GM10266 (cell line): ENCODE results near the gene TADA2A.
A peak's percentile ranks its signal among the peaks of the same experiment; 100 is the strongest.

Experiments used
- DNase-seq: peaks from one replicate; pipeline ENCODE4 v3.0.0; 2012; ENCODE audit errors: extremely low spot score
- TF ChIP-seq, protein P1 (sequence below): IDR thresholded peaks from 2 replicates; pipeline ENCODE4 v1.5.1; 2012; ENCODE audit warnings: mild to moderate bottlenecking, low read depth; ENCODE audit not compliant: control insufficient read depth, insufficient read depth; ENCODE audit errors: missing control alignments

TADA2A gene

DNA sequence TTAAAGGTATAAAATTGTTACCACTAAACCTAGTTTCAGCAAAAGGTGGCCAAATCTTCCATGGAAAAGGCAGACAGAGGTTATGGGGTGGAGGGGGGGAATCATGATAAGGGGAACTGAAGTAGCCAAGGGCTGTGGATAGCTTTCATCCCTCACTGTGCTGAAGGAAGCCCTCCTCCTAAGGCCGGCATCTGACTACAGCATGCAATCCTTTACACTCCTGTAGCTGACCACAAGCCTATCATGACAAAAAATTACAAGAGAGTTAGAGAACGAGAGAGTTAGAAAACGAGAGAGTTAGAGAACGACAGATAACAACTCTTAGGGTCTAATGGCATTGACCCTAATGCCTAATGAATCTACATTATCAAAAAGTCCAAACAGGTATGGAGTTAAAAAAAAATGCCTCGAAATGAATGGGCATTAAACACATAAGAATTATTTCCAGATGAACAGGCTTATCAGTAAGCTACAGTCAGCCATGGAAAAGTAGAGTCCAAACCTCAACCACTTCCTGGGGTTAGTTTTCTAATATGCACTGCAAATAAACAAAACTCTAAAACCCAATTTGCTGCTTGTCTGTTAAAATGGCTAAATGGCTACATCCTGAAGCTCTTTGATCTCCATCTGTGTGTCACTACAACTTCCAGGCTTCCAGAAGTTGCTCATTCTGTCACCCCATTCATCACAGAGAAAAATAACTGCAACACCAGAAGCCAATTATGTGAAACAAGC, 112.7 kb downstream of the TADA2A start:
- TF ChIP-seq, protein P1, sequence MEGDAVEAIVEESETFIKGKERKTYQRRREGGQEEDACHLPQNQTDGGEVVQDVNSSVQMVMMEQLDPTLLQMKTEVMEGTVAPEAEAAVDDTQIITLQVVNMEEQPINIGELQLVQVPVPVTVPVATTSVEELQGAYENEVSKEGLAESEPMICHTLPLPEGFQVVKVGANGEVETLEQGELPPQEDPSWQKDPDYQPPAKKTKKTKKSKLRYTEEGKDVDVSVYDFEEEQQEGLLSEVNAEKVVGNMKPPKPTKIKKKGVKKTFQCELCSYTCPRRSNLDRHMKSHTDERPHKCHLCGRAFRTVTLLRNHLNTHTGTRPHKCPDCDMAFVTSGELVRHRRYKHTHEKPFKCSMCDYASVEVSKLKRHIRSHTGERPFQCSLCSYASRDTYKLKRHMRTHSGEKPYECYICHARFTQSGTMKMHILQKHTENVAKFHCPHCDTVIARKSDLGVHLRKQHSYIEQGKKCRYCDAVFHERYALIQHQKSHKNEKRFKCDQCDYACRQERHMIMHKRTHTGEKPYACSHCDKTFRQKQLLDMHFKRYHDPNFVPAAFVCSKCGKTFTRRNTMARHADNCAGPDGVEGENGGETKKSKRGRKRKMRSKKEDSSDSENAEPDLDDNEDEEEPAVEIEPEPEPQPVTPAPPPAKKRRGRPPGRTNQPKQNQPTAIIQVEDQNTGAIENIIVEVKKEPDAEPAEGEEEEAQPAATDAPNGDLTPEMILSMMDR, result no peak

DNA sequence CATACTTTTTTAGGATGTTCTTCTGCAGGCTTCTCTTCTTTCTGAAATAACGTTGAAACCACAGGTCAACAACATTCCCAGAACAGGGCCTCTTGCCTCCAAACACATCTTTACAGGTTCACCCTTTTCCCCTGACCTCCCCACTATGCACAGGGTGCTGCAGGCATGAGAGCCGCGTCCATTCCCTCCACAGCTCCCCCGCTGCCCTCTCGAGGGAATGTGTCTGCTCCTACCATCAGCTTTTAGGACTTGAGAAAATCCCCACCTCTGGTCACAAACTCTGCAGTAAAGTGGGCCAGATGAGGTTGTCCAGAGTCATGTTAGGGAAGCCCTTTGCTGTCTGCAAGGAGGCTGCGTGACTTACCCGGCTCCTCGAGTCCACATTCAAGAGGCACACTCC, 113.5 kb downstream of the TADA2A start:
- DNase-seq, result no peak
- TF ChIP-seq, protein P1, result no peak

More for the DNA sequence above, 112.7 kb downstream of the TADA2A start:
- no peak for DNase-seq

DNA sequence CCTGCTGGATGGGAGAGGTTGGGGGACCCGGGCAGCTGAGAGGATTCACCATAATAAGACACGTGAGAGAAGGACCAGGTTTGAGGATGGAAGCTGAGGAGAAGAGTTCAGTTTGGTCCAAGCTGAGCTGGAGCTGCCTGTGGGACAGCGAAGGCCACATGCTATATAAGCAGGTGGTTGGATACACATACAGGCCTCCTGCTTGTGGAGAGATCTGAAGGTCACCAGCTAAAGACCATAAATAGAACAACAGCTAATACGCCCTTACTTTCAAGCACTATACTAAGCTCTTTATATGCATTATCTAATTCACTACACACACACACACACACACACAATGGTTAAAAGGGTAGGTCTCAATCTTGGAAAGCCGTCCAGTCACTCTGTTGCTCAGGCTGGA, 115.1 kb downstream of the TADA2A start:
- TF ChIP-seq, protein P1, result no peak
- DNase-seq, result no peak

DNA sequence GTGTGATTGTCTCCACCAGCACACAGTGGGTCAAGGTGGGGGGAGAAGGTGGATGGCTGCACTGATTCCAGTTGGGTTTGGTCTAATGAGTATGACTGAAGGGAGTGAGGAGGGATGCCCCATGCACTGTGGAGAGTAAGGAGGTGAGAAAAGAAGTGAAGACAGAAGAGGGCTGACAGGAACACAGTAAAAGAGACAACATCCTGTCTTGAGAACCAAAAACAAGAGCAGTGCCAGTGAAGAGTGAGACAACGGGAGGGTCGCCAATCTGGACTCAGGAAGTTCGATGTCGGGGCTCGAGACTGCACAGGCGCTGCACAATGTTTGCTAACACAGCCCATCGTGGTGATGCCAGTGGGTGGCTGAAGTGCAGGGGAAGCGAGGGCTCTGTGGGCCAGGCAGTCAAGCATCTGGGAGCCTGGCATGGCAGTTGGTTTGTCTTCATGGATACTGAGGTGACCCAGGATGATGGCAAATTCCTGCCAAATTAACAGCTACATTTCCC, 117.1 kb downstream of the TADA2A start:
- TF ChIP-seq, protein P1, result no peak
- DNase-seq, result no peak

DNA sequence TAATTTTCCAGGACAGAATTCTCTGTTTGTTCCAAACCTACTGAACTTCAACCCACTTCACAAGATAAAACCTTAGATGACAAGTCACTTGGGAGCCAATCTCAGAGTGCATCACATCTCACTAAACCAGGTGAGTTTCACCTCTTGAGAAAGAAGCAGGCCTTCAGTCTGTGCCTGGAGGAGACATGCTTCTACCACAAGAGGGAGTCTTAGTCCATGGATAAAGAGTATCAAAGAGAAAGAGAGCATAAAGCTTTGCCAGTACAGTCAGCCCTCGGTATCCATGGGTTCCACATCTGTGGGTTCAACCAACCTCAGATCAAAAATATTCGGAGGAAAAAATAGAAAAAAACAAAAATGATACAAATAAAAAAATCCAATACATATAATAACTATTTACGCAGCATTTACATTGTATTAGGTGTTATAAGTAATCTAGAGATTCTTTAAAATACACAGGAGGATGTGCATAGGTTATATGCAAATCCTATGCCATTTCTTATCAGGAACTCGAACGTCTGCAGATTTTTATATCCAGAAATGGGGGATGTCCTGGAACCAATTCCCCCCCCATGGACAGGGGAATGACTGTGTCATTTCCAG, 120.7 kb downstream of the TADA2A start:
- DNase-seq, result peak; percentile 37
- TF ChIP-seq, protein P1, result peak; percentile 64
